ACC112 (cell line): ENCODE measurements around the gene SPTSSA.
"Not testable (repeated sequence)": the region's sequence is repeated elsewhere in the genome, so short reads cannot be mapped to it uniquely, and the experiment has no call there.

Experiments used
- H2AFZ ChIP-seq: fragments of 200-600 bp; sonication (generic); one replicate; pipeline ENCODE4 v1.6.0; 2017; ENCODE audit warnings: antibody characterized with exemption, low read length; ENCODE audit not compliant: unreplicated experiment
- H3K27ac ChIP-seq: fragments of 200-600 bp; sonication (generic); 2 replicates; pipeline ENCODE4 v1.5.1; 2014; ENCODE audit warnings: low read depth, mild to moderate bottlenecking, antibody characterized with exemption, low read length, moderate library complexity
- H3K27me3 ChIP-seq: fragments of 200-600 bp; sonication (generic); 2 replicates; pipeline ENCODE4 v1.6.1; 2014; ENCODE audit warnings: mild to moderate bottlenecking, antibody characterized with exemption, low read length, moderate library complexity, mixed read lengths; ENCODE audit not compliant: insufficient read depth
- H3K36me3 ChIP-seq: fragments of 200-600 bp; sonication (generic); 2 replicates; pipeline ENCODE4 v1.6.1; 2016; ENCODE audit warnings: mild to moderate bottlenecking, antibody characterized with exemption, low read length, moderate library complexity, mixed read lengths; ENCODE audit not compliant: insufficient read depth
- H3K4me1 ChIP-seq: fragments of 200-600 bp; sonication (generic); one replicate; pipeline ENCODE4 v1.6.1; 2016; ENCODE audit warnings: low read length, mixed read lengths; ENCODE audit not compliant: insufficient read depth, unreplicated experiment, control insufficient read depth
- H3K4me3 ChIP-seq: fragments of 200-600 bp; sonication (generic); 2 replicates; pipeline ENCODE4 v1.5.1; 2014; ENCODE audit warnings: mild to moderate bottlenecking, low read depth, low read length
- H3K79me2 ChIP-seq: fragments of 200-600 bp; sonication (generic); one replicate; pipeline ENCODE4 v1.6.0; 2016; ENCODE audit warnings: low read length; ENCODE audit not compliant: control insufficient read depth, unreplicated experiment, insufficient read depth

Gene SPTSSA

DNA sequence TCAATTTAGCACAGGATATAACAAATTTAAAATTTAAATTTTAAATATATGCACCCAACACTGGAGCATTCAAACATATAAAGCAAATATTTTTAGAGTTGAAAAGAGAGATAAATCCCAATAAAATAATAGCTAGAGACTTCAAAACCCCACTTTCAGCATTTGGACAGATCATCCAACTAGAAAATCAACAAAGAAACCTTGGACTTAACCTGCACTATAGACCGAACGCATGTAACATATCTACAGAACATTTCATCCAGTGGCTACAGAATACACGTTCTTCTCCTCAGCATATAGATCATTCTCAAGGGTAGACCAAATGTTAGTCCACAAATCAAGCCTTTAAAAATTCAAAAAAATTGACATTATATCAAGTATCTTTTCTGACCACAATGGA lies 64.0 kb downstream of the SPTSSA start:
- Histone ChIP-seq H3K4me1 (no peaks in the 10 kb centered on the region), H3K79me2 (no peaks in the 10 kb centered on the region), H2AFZ (no peak overlapping the region), H3K27ac (no peak overlapping the region), H3K27me3 (no peaks in the 10 kb centered on the region; the same call in 1 of the 2 replicates), H3K4me3 (no peak overlapping the region), H3K36me3 (no peaks in the 10 kb centered on the region)

- Histone ChIP-seq H3K27me3 (0 out of 2 replicates have a peak, but pooled peaks cover 5% of the 10 kb centered on the region), H2AFZ (no peak overlapping the region), H3K27ac (no peak overlapping the region), H3K79me2 (no peaks in the 10 kb centered on the region), H3K4me1 (peaks cover 12% of the 10 kb centered on the region), H3K36me3 (no peaks in the 10 kb centered on the region), H3K4me3 (no peak overlapping the region)
Observed at GRCh38 chr14:34387974-34388516, 74.0 kb downstream of the SPTSSA start.

- Histone ChIP-seq H3K79me2 (no peaks in the 10 kb centered on the region), H3K4me1 (peaks cover 12% of the 10 kb centered on the region), H2AFZ (no peak overlapping the region), H3K27ac (no peak overlapping the region), H3K27me3 (0 out of 2 replicates have a peak, but pooled peaks cover 5% of the 10 kb centered on the region), H3K36me3 (no peaks in the 10 kb centered on the region), H3K4me3 (no peak overlapping the region)
Observed at GRCh38 chr14:34386865-34387485, 75.1 kb downstream of the SPTSSA start.

DNA sequence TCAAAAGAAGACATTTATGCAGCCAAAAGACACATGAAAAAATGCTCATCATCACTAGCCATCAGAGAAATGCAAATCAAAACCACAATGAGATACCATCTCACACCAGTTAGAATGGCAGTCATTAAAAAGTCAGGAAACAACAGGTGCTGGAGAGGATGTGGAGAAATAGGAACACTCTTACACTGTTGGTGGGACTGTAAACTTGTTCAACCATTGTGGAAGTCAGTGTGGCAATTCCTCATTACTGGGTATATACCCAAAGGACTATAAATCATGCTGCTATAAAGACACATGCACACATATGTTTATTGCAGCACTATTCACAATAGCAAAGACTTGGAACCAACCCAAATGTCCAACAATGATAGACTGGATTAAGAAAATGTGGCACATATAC lies 76.2 kb downstream of the SPTSSA start:
- H3K4me3 ChIP-seq, H3K27ac ChIP-seq, H3K36me3 ChIP-seq, H3K79me2 ChIP-seq, H3K27me3 ChIP-seq, H2AFZ ChIP-seq: not testable (repeated sequence)
- H3K4me1 ChIP-seq = peaks cover 12% of the 10 kb centered on the region

DNA sequence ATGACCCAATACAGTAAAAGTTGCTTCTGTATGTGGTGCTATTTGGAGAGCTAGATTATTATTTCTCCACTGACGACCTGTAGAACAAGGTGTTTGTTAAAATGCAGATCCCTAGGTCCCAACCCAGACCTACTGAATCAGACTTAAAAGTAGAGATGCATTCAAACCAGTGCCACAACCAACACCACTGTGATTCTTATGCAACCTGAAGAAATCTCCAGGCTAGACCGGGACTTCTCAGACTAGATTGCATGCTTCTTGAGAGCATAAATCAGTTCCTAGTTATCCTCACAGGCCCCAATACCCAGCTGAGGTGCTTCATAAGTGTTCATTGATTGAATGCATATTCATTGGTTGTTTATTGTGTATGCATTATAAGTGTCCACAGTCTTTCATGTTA lies 78.2 kb downstream of the SPTSSA start:
- no peaks in the 10 kb centered on the region for H3K36me3 ChIP-seq
- no peak overlapping the region for H3K27ac ChIP-seq
- H2AFZ ChIP-seq = no peak overlapping the region
- peaks cover 12% of the 10 kb centered on the region for H3K4me1 ChIP-seq
- H3K79me2 ChIP-seq = no peaks in the 10 kb centered on the region
- 0 out of 2 replicates have a peak, but pooled peaks cover 12% of the 10 kb centered on the region for H3K27me3 ChIP-seq
- no peak overlapping the region for H3K4me3 ChIP-seq
